PC-3 (cell line): Measurements from ENCODE around the gene DOK3. TPM values are rescaled to one million over a fixed set of nuclear protein-coding genes. Genes with fewer than 3 reads are reported as not detected.

Source experiments
- ATAC-seq: fragments of 200-7000 bp; cut with Tn5 transposase; 2 replicates; pipeline ENCODE4 v1.9.1; 2020; ENCODE audit warnings: mild to moderate bottlenecking, moderate library complexity
- BruUV-seq: library from RNA; stranded (reverse); fragments of 400-500 nt; replicated peaks from 2 replicates; lab custom pipeline; 2021; lab: Mats Ljungman, UMichigan
- CTCF ChIA-PET: fragments of 300-600 bp; sonication (Branson Sonifier 250); formaldehyde crosslinking; loops from one replicate; lab custom pipeline; 2022; ENCODE audit warnings: antibody characterized with exemption; lab: Charles Lee
- POLR2A ChIA-PET: fragments of 300-600 bp; sonication (Branson Sonifier 250); formaldehyde crosslinking; loops from one replicate; lab custom pipeline; 2022; ENCODE audit warnings: antibody characterized with exemption; ENCODE audit not compliant: unreplicated experiment; lab: Charles Lee
- DNase-seq: peaks from one replicate; pipeline ENCODE4 v3.0.0-alpha.2; 2015
- H2AFZ ChIP-seq: fragments of 300-600 bp; sonication (generic); 2 replicates; pipeline ENCODE4 v1.6.0; 2016; ENCODE audit warnings: antibody characterized with exemption, low read length
- H3F3A ChIP-seq: fragments of 300-600 bp; sonication (generic); one replicate; pipeline ENCODE4 v1.6.0; 2017; ENCODE audit warnings: antibody characterized with exemption, low read length, control low read depth, mild to moderate bottlenecking; ENCODE audit not compliant: unreplicated experiment
- H3K27ac ChIP-seq: fragments of 300-600 bp; sonication (generic); 2 replicates; pipeline ENCODE4 v1.5.1; 2016; ENCODE audit warnings: mild to moderate bottlenecking, low read length
- H3K27me3 ChIP-seq: fragments of 300-600 bp; sonication (generic); 2 replicates; pipeline ENCODE4 v1.6.1; 2016; ENCODE audit warnings: low read length, mixed read lengths
- H3K36me3 ChIP-seq: fragments of 300-600 bp; sonication (generic); 2 replicates; pipeline ENCODE4 v1.6.1; 2016; ENCODE audit warnings: low read depth, mixed run types, low read length, mixed read lengths
- H3K4me1 ChIP-seq: fragments of 300-600 bp; sonication (generic); 2 replicates; pipeline ENCODE4 v1.5.1; 2016; ENCODE audit warnings: low read length; ENCODE audit not compliant: insufficient read depth
- H3K4me2 ChIP-seq: fragments of 300-600 bp; sonication (generic); 2 replicates; pipeline ENCODE4 v1.6.0; 2016; ENCODE audit warnings: low read length
- H3K4me3 ChIP-seq: fragments of 300-600 bp; sonication (generic); 2 replicates; pipeline ENCODE4 v1.5.1; 2016; ENCODE audit warnings: mild to moderate bottlenecking, low read length, mixed read lengths
- H3K79me2 ChIP-seq: fragments of 300-600 bp; sonication (generic); 2 replicates; pipeline ENCODE4 v1.6.1; 2017; ENCODE audit warnings: low read length, mixed read lengths
- H3K9ac ChIP-seq: fragments of 300-600 bp; sonication (generic); 2 replicates; pipeline ENCODE4 v1.6.0; 2016; ENCODE audit warnings: mild to moderate bottlenecking, low read length
- H3K9me2 ChIP-seq: fragments of 300-600 bp; sonication (generic); replicated peaks from 2 replicates; pipeline ENCODE4 v1.6.1; 2016; ENCODE audit warnings: mixed run types, low read length, mixed read lengths
- H3K9me3 ChIP-seq: fragments of 300-600 bp; sonication (generic); 2 replicates; pipeline ENCODE4 v1.6.1; 2016; ENCODE audit warnings: low read length, mixed read lengths
- H4K20me1 ChIP-seq: fragments of 300-600 bp; sonication (generic); 2 replicates; pipeline ENCODE4 v1.6.1; 2016; ENCODE audit warnings: low read length, mixed read lengths
- EZH2 ChIP-seq: fragments of 300-600 bp; sonication (generic); IDR thresholded peaks from one replicate; pipeline ENCODE4 v1.6.1; 2017; ENCODE audit warnings: antibody characterized with exemption, mild to moderate bottlenecking, low read length; ENCODE audit not compliant: unreplicated experiment
- EZH2phosphoT487 ChIP-seq: fragments of 300-600 bp; sonication (generic); IDR thresholded peaks from 2 replicates; pipeline ENCODE4 v1.6.1; 2018; ENCODE audit warnings: mild to moderate bottlenecking, antibody characterized with exemption, low read length, borderline replicate concordance
- intact Hi-C: fragments of 100-400 bp; cut with micrococcal nuclease; formaldehyde crosslinking; loops from 2 replicates; pipeline ENCODE4 v1.9.0; 2023
- total RNA-seq: library from RNA; depleted of rRNA; stranded (reverse); fragments of >200 nt; gene quantifications from 2 replicates; pipeline ENCODE4 v1.2.3, GENCODE V29; 2014
- TF ChIP-seq, protein P1 (sequence below): fragments of 300-600 bp; sonication (generic); conservative IDR thresholded peaks from 2 replicates; pipeline ENCODE4 v1.5.1; 2017; ENCODE audit warnings: antibody characterized with exemption, low read depth, mild to moderate bottlenecking, low read length

The DOK3 gene
- total RNA-seq, 1 experiment from 2014 or later = 6.2 TPM

DNA sequence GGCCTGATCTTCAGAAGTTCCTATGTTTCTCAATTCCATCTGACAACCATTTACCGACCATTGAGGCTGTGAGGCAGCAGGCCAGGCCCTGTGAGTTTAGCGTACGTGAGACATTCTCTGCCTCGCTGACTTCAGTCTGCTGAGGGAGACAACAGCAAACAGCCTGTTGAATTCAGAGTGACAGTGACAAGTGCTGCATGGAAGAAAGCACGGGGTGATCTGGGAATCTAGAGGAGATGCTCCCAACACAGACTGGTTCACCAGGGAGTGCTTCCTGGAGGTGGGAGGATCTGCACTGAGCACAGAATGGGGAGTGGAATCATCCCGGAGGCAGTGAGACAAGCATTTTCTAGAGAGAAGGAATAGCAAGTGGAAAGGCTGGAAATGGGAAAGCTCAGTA, 17.2 kb upstream of the DOK3 start:
- Histone ChIP-seq H3F3A (no peaks in the 10 kb centered on the region), H3K4me2 (no peak overlapping the region), H4K20me1 (no peaks in the 10 kb centered on the region), H3K4me3 (no peak overlapping the region), H3K4me1 (peaks cover 8% of the 10 kb centered on the region), H3K9ac (no peak overlapping the region), H3K79me2 (no peaks in the 10 kb centered on the region), H3K9me2 (no peaks in the 10 kb centered on the region), H3K36me3 (peaks cover 13% of the 10 kb centered on the region; the same call in 1 of the 2 replicates), H3K27ac (no peak overlapping the region), H3K9me3 (no peaks in the 10 kb centered on the region), H2AFZ (no peak overlapping the region), H3K27me3 (no peaks in the 10 kb centered on the region)
- no peak for TF ChIP-seq EZH2phosphoT487
- TF ChIP-seq EZH2 = no peak
- TF ChIP-seq, protein P1, sequence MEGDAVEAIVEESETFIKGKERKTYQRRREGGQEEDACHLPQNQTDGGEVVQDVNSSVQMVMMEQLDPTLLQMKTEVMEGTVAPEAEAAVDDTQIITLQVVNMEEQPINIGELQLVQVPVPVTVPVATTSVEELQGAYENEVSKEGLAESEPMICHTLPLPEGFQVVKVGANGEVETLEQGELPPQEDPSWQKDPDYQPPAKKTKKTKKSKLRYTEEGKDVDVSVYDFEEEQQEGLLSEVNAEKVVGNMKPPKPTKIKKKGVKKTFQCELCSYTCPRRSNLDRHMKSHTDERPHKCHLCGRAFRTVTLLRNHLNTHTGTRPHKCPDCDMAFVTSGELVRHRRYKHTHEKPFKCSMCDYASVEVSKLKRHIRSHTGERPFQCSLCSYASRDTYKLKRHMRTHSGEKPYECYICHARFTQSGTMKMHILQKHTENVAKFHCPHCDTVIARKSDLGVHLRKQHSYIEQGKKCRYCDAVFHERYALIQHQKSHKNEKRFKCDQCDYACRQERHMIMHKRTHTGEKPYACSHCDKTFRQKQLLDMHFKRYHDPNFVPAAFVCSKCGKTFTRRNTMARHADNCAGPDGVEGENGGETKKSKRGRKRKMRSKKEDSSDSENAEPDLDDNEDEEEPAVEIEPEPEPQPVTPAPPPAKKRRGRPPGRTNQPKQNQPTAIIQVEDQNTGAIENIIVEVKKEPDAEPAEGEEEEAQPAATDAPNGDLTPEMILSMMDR = no peak
- POLR2A ChIA-PET = no interaction called here
- no peak for ATAC-seq
- intact Hi-C loops = no loop called here
- CTCF ChIA-PET = no interaction called here
- BruUV-seq = no TSS peak
- DNase-seq = no peak

DNA sequence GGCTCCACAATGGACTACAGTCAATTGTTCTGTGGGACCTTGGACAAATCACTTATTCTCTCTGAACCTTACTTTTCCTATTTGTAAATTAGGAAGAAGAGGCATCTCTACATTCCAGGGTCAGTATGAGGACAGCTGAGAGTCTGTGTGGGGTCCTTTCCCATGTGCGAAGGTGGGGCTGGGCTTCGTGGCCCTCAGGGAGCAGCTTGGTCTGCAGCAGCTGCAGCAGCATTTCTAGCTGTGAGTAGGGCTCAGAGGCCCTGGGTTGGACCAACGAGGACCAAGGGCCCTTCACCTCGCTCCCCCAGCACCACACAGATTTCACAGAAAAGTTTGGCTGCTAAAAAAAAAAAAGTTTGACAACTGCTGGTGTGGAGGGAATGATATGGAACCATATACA, 16.6 kb upstream of the DOK3 start:
- Histone ChIP-seq H3K4me2 (no peak overlapping the region), H3K4me1 (peaks cover 2% of the 10 kb centered on the region), H3K79me2 (no peaks in the 10 kb centered on the region), H3K27ac (no peak overlapping the region), H3K9ac (no peak overlapping the region), H3K27me3 (no peaks in the 10 kb centered on the region), H3K9me2 (no peaks in the 10 kb centered on the region), H3K9me3 (no peaks in the 10 kb centered on the region), H2AFZ (no peak overlapping the region), H3K4me3 (no peak overlapping the region), H3K36me3 (peaks cover 18% of the 10 kb centered on the region; the same call in 1 of the 2 replicates), H3F3A (no peaks in the 10 kb centered on the region), H4K20me1 (no peaks in the 10 kb centered on the region)
- DNase-seq (no peak), ATAC-seq (no peak)
- POLR2A ChIA-PET = no interaction called here
- TF ChIP-seq EZH2phosphoT487 = no peak
- TF ChIP-seq, protein P1 = no peak
- TF ChIP-seq EZH2 = no peak
- CTCF ChIA-PET = no interaction called here
- intact Hi-C loops = no loop called here
- no TSS peak for BruUV-seq

DNA sequence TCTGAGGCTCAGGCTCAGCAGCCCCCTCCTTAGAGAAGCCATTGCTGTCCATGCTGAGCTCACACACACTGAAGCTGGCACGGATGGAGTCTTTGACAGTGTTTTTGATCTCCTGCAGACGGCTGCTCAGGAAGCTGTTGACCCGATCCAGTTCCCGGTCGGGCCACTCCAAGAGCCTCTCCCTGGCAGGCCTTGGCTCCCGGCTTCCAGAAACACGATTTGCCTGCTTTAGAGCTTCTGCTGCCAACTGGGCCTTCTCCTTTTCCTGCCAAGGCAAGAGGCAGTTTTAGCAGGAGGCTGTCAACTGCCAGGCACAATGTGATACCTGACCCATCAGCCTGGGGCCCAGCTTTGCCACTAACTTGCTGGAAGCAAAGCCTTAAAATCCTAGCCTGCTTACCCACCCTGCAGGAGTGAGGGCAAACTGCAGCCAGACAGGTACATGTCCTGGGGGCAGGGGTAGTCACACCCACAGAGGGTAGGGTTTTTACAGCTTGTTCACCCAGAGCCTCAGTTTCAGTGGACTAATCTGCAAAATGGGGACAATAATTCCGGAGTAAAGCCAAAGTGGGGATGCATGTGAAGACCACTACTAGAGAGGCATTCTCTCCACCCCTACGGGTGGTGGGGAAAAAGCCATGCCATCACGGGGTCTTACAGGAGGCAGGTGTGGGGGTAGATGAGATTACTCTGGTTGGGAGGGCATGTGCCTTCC, 15.5 kb upstream of the DOK3 start:
- H3K4me3 ChIP-seq = no peak overlapping the region
- ChIA-PET POLR2A (no interaction called here), CTCF (no interaction called here)
- no peaks in the 10 kb centered on the region for H3K9me2 ChIP-seq
- no peak for TF ChIP-seq EZH2
- no peaks in the 10 kb centered on the region for H3K9me3 ChIP-seq
- no peaks in the 10 kb centered on the region for H3K27me3 ChIP-seq
- peaks cover 2% of the 10 kb centered on the region; the same call in 1 of the 2 replicates for H3K79me2 ChIP-seq
- ATAC-seq (no peak), DNase-seq (no peak)
- H3K9ac ChIP-seq = no peak overlapping the region
- no peaks in the 10 kb centered on the region for H3K4me1 ChIP-seq
- intact Hi-C loops = no loop called here
- H3K27ac ChIP-seq = no peak overlapping the region
- no peak overlapping the region for H2AFZ ChIP-seq
- H3F3A ChIP-seq = no peaks in the 10 kb centered on the region
- H3K4me2 ChIP-seq = no peak overlapping the region
- no peaks in the 10 kb centered on the region for H4K20me1 ChIP-seq
- peaks cover 15% of the 10 kb centered on the region; the same call in 1 of the 2 replicates for H3K36me3 ChIP-seq
- BruUV-seq = no TSS peak
